Activated CD8-positive, alpha-beta memory T cell treated with anti-CD3 and anti-CD28 coated beads, Interleukin-2, amount 50 U/mL, for 24 hours (primary cell): ENCODE results near the gene HDAC5.

Experiments used
- DNase-seq: peaks from one replicate; pipeline ENCODE4 v3.0.0-alpha.2; 2020; ENCODE audit errors: extremely low read depth

HDAC5 gene

GRCh38 chr17:44029736-44030135 lies 93.7 kb downstream of the HDAC5 start:
- no peak for DNase-seq
